WERI-Rb-1 (cell line): ENCODE data around the gene FHIT.

Experiments used
- DNase-seq: peaks from one replicate; pipeline ENCODE4 v3.0.0-alpha.2; 2020
- H3K27ac ChIP-seq: fragments of 250-450 bp; sonication (Bioruptor Pico); 2 replicates; pipeline ENCODE4 v1.5.1; 2020; ENCODE audit warnings: mild to moderate bottlenecking, moderate library complexity
- H3K27me3 ChIP-seq: fragments of 250-450 bp; sonication (Bioruptor Pico); 2 replicates; pipeline ENCODE4 v1.5.1; 2021; ENCODE audit warnings: mild to moderate bottlenecking, low read depth, moderate library complexity; ENCODE audit not compliant: insufficient read depth, severe bottlenecking
- H3K36me3 ChIP-seq: fragments of 250-450 bp; sonication (Bioruptor Pico); 2 replicates; pipeline ENCODE4 v1.5.1; 2020; ENCODE audit warnings: mild to moderate bottlenecking, moderate library complexity
- H3K4me3 ChIP-seq: 2 replicates; pipeline ENCODE4 v1.5.1; 2011; ENCODE audit warnings: low read depth, mild to moderate bottlenecking, control low read depth, low read length
- H3K9me3 ChIP-seq: fragments of 250-450 bp; sonication (Bioruptor Pico); 2 replicates; pipeline ENCODE4 v1.5.1; 2021; ENCODE audit warnings: mild to moderate bottlenecking, moderate library complexity; ENCODE audit not compliant: severe bottlenecking
- CTCF ChIP-seq: IDR thresholded peaks from 2 replicates; pipeline ENCODE4 v1.5.1; 2011; ENCODE audit warnings: low read depth, mild to moderate bottlenecking, control low read depth, inconsistent platforms, low read length

FHIT gene

GRCh38 chr3:59876533-59877062 is 1374.7 kb downstream of the FHIT start:
- H3K4me3 ChIP-seq = no peak overlapping the region
- H3K27ac ChIP-seq = no peak overlapping the region
- H3K36me3 ChIP-seq = no peaks in the 10 kb centered on the region
- no peak for TF ChIP-seq CTCF
- no peak for DNase-seq
- no peaks in the 10 kb centered on the region for H3K9me3 ChIP-seq
- no peaks in the 10 kb centered on the region for H3K27me3 ChIP-seq

DNA sequence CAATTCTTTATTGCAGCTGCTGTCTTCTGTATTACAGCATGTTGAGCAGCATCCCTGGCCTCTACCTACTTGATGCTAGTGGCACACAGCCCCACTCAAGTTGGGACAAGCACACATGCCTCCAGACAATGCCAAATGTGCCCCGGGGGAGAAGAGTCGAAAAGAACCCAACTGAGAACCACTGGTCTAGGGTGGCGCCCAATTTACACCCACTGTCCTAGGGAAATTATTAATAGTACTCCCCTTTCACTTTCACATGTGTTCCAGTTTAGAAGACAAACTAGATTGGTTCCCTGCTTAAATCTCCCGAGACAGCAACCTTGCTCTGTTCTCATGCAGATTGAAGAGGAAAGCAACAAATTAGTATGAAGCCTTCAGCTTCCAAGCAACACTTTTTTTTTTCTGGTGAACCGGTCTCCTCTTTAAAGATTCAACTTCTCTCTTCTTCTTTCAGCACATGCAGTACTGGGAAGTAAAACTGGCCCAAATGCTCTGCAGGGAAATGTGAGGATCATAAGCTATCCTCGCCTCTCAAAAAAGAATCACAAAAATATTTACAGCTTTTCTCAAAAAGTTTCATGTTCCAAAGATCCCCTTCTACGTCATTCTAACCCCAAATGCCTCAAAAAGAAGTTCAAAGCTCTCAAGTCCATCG is 1377.5 kb downstream of the FHIT start:
- Histone ChIP-seq H3K27ac (no peak overlapping the region), H3K9me3 (no peaks in the 10 kb centered on the region), H3K27me3 (no peaks in the 10 kb centered on the region), H3K36me3 (no peaks in the 10 kb centered on the region), H3K4me3 (no peak overlapping the region)
- DNase-seq = no peak
- no peak for TF ChIP-seq CTCF

DNA sequence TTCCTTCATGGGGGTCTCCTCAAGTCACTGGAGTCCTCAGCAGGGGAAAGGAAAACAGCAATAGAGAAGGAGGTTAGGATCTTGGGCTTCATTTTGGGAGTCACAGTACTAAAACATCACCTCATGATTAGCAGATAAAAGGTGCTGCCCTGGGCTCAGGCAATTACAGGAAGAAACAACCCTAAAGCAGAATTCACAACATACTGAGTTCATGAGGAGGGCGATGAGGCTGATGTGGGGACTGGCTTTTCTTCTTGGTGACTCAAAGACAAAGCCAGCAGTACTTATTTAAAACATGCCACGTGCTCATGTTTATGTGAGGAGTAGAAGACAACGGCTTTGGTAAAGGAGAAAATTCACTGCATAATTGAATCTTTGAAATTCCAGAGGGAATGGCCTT is 1379.1 kb downstream of the FHIT start:
- no peaks in the 10 kb centered on the region for H3K27me3 ChIP-seq
- DNase-seq = no peak
- H3K27ac ChIP-seq = no peak overlapping the region
- H3K36me3 ChIP-seq = no peaks in the 10 kb centered on the region
- H3K4me3 ChIP-seq = no peak overlapping the region
- no peaks in the 10 kb centered on the region for H3K9me3 ChIP-seq
- no peak for TF ChIP-seq CTCF

DNA sequence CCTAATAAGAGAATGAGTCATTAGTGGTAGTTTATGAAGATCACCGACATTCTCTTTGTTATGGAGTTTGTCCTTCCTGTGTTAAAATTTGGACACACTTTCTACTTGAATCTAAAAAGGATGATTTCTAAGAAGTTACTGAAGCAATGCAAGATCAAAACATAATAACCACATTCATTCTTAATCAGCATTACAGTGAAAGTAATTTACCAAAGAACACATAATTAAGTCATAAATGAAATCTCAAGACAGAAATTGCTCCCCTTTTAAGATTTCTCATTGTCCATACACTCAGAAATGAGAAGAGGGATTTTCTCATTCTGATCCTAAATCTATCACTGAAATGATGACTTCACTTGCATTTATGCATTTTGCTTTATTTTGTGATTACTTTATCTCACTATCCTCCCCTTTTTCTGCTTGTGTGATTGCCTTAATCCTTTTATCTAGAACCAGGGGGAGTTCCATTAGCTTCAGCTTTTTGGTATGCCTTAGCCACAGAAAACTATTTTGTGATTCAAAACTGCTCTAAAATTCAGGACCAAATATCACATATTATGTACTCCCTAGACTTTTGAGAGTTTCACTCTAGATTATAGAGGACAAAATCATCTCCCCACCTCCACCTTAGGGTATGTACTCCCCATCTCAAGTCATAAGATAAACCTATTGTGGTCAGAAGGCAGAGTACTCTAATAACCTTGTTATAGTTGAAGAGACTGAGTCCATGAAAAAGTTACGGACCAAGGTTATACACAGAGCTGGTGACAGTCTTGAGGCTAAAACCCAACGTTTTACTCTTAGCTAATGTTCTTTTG is 1383.9 kb downstream of the FHIT start:
- no peaks in the 10 kb centered on the region for H3K27me3 ChIP-seq
- TF ChIP-seq CTCF = no peak
- H3K27ac ChIP-seq = no peak overlapping the region
- DNase-seq = no peak
- H3K9me3 ChIP-seq = no peaks in the 10 kb centered on the region
- H3K36me3 ChIP-seq = no peaks in the 10 kb centered on the region
- H3K4me3 ChIP-seq = no peak overlapping the region

GRCh38 chr3:59866076-59866475 is 1385.2 kb downstream of the FHIT start:
- DNase-seq = no peak
- Histone ChIP-seq H3K9me3 (no peaks in the 10 kb centered on the region), H3K4me3 (no peak overlapping the region), H3K27me3 (no peaks in the 10 kb centered on the region), H3K27ac (no peak overlapping the region), H3K36me3 (no peaks in the 10 kb centered on the region)
- no peak for TF ChIP-seq CTCF
